Measurements from ENCODE around the gene CKAP5. TPM values are rescaled to one million over a fixed set of nuclear protein-coding genes. Genes with fewer than 3 reads are reported as not detected.

The CKAP5 gene
- total RNA-seq, 2 donors from 2014 or later: 162 to 211 TPM

DNA sequence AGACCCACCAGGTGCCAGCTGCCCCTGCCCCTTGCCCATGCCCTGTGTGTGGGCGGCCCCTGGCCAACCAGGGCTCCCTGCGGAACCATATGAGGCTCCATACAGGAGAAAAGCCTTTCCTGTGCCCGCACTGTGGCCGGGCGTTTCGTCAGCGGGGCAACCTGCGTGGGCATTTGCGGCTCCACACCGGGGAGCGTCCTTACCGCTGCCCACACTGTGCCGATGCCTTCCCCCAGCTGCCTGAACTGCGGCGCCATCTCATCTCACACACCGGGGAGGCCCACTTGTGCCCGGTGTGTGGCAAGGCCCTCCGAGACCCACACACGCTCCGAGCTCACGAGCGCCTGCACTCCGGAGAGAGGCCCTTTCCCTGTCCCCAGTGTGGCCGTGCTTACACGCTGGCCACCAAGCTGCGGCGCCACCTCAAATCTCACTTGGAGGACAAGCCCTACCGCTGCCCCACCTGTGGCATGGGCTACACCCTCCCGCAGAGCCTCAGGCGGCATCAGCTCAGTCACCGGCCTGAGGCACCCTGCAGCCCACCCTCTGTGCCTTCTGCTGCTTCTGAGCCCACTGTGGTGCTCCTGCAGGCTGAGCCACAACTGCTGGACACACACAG lies 140.9 kb downstream of the CKAP5 start:
- TF ChIP-seq, protein P1, sequence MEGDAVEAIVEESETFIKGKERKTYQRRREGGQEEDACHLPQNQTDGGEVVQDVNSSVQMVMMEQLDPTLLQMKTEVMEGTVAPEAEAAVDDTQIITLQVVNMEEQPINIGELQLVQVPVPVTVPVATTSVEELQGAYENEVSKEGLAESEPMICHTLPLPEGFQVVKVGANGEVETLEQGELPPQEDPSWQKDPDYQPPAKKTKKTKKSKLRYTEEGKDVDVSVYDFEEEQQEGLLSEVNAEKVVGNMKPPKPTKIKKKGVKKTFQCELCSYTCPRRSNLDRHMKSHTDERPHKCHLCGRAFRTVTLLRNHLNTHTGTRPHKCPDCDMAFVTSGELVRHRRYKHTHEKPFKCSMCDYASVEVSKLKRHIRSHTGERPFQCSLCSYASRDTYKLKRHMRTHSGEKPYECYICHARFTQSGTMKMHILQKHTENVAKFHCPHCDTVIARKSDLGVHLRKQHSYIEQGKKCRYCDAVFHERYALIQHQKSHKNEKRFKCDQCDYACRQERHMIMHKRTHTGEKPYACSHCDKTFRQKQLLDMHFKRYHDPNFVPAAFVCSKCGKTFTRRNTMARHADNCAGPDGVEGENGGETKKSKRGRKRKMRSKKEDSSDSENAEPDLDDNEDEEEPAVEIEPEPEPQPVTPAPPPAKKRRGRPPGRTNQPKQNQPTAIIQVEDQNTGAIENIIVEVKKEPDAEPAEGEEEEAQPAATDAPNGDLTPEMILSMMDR (conservative IDR thresholded peaks at IDR 0.05): no peak
- DNase-seq: no peak
- Histone ChIP-seq H3K4me3 (ENCODE audit: low read length) (no peak overlapping the region), H3K27ac (ENCODE audit: low read depth, low read length) (no peak overlapping the region), H3K4me1 (ENCODE audit: control insufficient read depth, insufficient read depth, low read length) (no peaks in the 10 kb centered on the region), H3K9ac (ENCODE audit: extremely low read depth, low read length, poor library complexity, severe bottlenecking) (no peak overlapping the region), H3K36me3 (ENCODE audit: control insufficient read depth, insufficient read depth, low read length) (peaks cover 49% of the 10 kb centered on the region), H3K9me3 (ENCODE audit: control insufficient read depth, low read length) (no peaks in the 10 kb centered on the region), H3K27me3 (ENCODE audit: control insufficient read depth, insufficient read depth, low read length, poor library complexity, severe bottlenecking) (no peaks in the 10 kb centered on the region)
- Mint-ChIP-seq H3K4me1 (peaks cover 6% of the 10 kb centered on the region), H3K9me3 (no peaks in the 10 kb centered on the region), H3K36me3 (ENCODE audit: low read depth) (peaks cover 49% of the 10 kb centered on the region), H3K27me3 (ENCODE audit: insufficient read depth) (no peaks in the 10 kb centered on the region), H3K27ac (no peak overlapping the region), H3K4me3 (no peak overlapping the region)
- WGBS, 2 experiments (ENCODE audit: insufficient coverage in 1 of 2, insufficient read length in 1 of 2): 92 to 97% methylated on average over 28 to 31 of the region's 31 CpGs

DNA sequence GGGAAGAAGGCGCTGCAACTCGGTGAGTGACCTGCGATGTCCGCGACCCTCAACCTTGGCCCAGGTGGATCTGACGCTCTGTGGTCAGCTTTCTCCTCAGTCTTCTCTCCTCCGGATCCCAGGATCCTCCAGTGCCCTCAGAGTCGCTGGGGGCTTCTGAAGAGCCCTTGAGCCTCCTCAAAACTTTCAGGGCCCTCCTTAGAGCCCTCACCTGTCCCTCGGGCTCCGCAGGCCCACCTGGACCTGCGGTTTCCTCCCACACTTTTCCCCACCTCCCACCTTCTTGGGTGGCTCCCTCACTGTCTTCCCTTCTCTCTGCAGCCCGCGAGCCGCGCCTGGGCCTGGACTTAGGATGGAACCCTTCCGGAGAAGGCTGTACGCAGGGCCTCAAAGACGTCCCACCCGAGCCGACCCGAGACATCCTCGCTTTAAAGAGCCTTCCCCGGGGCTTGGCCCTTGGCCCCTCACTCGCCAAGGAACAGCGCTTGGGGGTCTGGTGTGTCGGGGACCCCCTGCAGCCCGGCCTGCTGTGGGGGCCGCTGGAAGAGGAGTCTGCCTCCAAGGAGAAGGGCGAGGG lies 144.9 kb downstream of the CKAP5 start:
- Mint-ChIP-seq H3K27ac (peak overlapping the region; percentile 100), H3K36me3 (ENCODE audit: low read depth) (peaks cover 35% of the 10 kb centered on the region), H3K4me3 (peak overlapping the region; percentile 98), H3K9me3 (no peaks in the 10 kb centered on the region), H3K27me3 (ENCODE audit: insufficient read depth) (no peaks in the 10 kb centered on the region), H3K4me1 (peaks cover 6% of the 10 kb centered on the region)
- Histone ChIP-seq H3K27ac (ENCODE audit: low read depth, low read length) (peak overlapping the region; percentile 80), H3K4me1 (ENCODE audit: control insufficient read depth, insufficient read depth, low read length) (peaks cover 5% of the 10 kb centered on the region), H3K9me3 (ENCODE audit: control insufficient read depth, low read length) (no peaks in the 10 kb centered on the region), H3K36me3 (ENCODE audit: control insufficient read depth, insufficient read depth, low read length) (peaks cover 35% of the 10 kb centered on the region), H3K9ac (ENCODE audit: extremely low read depth, low read length, poor library complexity, severe bottlenecking) (peak overlapping the region; percentile 90), H3K4me3 (ENCODE audit: low read length) (peak overlapping the region; percentile 94), H3K27me3 (ENCODE audit: control insufficient read depth, insufficient read depth, low read length, poor library complexity, severe bottlenecking) (no peaks in the 10 kb centered on the region)
- TF ChIP-seq, protein P1 (conservative IDR thresholded peaks at IDR 0.05): no peak
- DNase-seq: no peak
- WGBS, 2 experiments (ENCODE audit: insufficient coverage in 1 of 2, insufficient read length in 1 of 2): 1 to 2% methylated on average over 18 to 29 of the region's 29 CpGs

DNA sequence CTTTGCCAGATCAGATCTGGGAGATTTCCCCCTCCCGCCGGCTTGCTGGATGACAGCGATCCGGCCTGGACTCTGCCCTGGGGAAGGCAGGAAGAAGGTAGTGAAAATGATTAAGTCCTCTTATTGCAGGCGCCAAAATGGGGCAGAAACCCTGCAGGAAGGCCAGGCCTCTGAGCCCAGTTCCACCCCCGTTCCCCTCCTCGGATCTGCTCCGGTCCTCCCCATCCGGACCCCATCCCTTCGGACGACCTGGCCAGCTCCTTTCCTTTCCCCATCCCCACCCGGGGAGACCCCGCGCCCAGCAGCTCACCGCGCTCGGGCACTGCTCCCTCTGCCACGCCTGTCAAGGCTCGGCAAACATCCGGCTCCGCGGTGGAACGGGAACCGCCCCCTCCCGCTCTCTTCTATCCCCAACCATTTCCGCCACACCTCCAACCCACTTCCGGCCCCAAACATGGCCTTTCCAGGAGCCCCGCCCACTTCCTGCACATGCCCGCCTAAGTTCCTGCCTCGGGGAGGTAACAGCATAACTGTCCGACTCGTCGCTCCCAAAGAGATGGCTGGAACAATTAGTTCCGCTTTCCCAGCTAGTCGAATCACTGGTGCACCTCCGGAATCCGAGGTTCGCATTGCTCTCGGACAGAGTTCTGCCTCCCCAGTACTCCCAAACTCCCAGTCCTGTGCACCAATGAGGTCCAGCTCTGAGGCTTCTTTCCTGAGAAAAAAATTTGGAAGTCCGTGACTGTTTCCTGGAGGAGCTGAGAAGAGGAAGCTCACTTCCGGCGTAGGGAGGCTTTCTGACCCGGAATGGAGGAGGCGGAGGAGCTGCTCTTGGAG lies 145.6 kb downstream of the CKAP5 start, which contains the start of the genes ARHGAP1 and ZNF408:
ARHGAP1 (minus strand) TSS at position 379 of the 837 bp plus-strand sequence. CDS start 4,512 bp downstream, outside the sequence.
ZNF408 (plus strand) TSS at position 791 of the 837 bp plus-strand sequence; CDS start at position 808, 17 bp downstream.
- Mint-ChIP-seq H3K9me3 (no peaks in the 10 kb centered on the region), H3K4me1 (peaks cover 6% of the 10 kb centered on the region), H3K36me3 (ENCODE audit: low read depth) (peaks cover 35% of the 10 kb centered on the region), H3K27me3 (ENCODE audit: insufficient read depth) (no peaks in the 10 kb centered on the region), H3K27ac (peak within 1 kb of the TSS; percentile 100), H3K4me3 (peak within 1 kb of the TSS; percentile 98)
- Histone ChIP-seq H3K27me3 (ENCODE audit: control insufficient read depth, insufficient read depth, low read length, poor library complexity, severe bottlenecking) (no peaks in the 10 kb centered on the region), H3K4me1 (ENCODE audit: control insufficient read depth, insufficient read depth, low read length) (peaks cover 5% of the 10 kb centered on the region), H3K9me3 (ENCODE audit: control insufficient read depth, low read length) (no peaks in the 10 kb centered on the region), H3K27ac (ENCODE audit: low read depth, low read length) (peak within 1 kb of the TSS; percentile 80), H3K36me3 (ENCODE audit: control insufficient read depth, insufficient read depth, low read length) (peaks cover 36% of the 10 kb centered on the region), H3K4me3 (ENCODE audit: low read length) (peak within 1 kb of the TSS; percentile 94), H3K9ac (ENCODE audit: extremely low read depth, low read length, poor library complexity, severe bottlenecking) (peak within 1 kb of the TSS; percentile 90)
- peak; percentile 99 for DNase-seq
- TF ChIP-seq, protein P1 (conservative IDR thresholded peaks at IDR 0.05): no peak
- 0% methylated on average over 12 to 44 of the region's 44 CpGs for WGBS, 2 experiments (ENCODE audit: insufficient coverage in 1 of 2, insufficient read length in 1 of 2)

All from endodermal cell (in vitro differentiated cells).